H4 (cell line): ENCODE data around the gene TAS2R38. TPM values are rescaled to one million over a fixed set of nuclear protein-coding genes. Genes with fewer than 3 reads are reported as not detected.

Experiments
- total RNA-seq: library from RNA; depleted of rRNA; stranded (reverse); fragments of >200 nt; shearing (Covaris generic); gene quantifications from 2 replicates; pipeline ENCODE4 v1.2.3, GENCODE V29; 2014; rRNA removed

The TAS2R38 gene
- total RNA-seq, 1 experiment from 2014 or later: not detected

Other genes starting within 250 kb of the TAS2R38 start
- 516 and 551 TPM in 2 replicates for gene SSBP1, start 235.4 kb downstream of the TAS2R38 start, total RNA-seq
- gene TAS2R3, start 209.7 kb downstream of the TAS2R38 start, total RNA-seq: 0.08 TPM in 1 of 2 replicates, not detected in the other
- gene TAS2R4, start 197.1 kb downstream of the TAS2R38 start, total RNA-seq: not detected in 2 replicates
- gene TAS2R5, start 183.6 kb downstream of the TAS2R38 start, total RNA-seq: not detected in 2 replicates
- not detected in 2 replicates for gene PRSS37, start 132.3 kb downstream of the TAS2R38 start, total RNA-seq
- not detected in 2 replicates for gene OR9A4, start 57.4 kb downstream of the TAS2R38 start, total RNA-seq
- gene CLEC5A, start 26.8 kb downstream of the TAS2R38 start, total RNA-seq: not detected in 2 replicates
- 0.02 and 0.08 TPM in 2 replicates for gene MGAM, start 22.1 kb upstream of the TAS2R38 start, total RNA-seq
- not detected in 2 replicates for gene MGAM2, start 137.9 kb upstream of the TAS2R38 start, total RNA-seq